ENCODE results near the gene DES.

Gene DES

DNA sequence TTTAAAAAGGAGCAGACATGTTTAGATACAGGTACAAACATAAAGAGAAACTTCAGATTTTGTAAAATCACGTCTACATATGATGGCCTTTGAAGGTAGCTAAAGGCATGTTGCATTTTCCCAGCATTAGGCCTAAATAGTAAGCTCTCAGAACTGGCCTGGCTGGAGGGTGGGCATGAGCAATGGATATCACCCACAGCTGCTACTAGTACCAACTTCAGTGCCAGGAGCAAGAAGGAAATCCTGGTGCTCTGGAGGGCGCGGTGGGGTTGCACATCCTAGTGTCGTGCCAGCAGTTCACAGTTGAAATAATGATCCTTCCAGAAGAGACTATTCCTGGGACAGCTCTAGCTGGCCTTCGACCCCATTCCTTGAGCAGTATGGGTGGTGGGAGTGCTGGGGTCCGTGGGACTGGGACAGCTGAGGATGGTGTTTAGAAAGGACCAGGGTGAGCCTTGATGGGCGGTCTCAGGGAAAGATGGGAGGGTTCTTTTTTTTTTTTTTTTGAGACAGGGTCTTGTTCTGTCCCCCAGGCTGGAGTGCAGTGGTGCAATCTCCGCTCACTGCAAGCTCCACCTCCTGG, 4.9 kb downstream of the DES start:
- DNase-seq, result no peak

DNA sequence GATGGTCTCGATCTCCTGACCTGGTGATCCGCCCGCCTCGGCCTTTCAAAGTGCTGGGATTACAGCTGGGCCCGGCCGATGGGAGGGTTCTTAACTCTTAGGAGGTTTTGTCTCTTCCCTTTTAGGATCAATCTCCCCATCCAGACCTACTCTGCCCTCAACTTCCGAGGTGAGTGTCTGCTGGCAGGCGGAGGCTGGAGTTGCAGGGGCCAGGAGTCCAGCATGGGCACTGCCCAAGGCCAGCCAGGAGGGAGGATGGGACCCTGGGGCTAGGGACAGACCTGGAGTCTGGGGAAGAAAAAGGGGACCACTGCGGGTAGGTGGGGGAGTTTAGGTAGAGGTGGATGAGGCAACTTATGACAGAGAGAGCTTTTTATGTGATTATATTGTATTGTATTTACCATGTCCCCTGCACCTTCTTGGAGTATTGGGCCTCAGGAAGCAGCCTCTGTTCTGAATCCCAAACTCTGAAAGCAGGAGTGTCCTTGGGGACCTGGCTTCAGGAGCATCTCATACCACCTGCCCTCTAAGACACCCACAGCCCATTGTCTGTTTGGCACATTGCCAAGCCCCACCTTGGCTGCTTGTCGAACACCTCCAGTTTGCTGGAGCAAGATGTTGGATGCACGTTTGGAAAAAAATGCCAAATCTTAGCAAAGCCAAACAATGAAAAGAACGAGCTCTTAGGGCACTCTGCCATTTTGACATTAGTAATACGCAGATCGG, 5.6 kb downstream of the DES start:
- DNase-seq, result no peak

DNA sequence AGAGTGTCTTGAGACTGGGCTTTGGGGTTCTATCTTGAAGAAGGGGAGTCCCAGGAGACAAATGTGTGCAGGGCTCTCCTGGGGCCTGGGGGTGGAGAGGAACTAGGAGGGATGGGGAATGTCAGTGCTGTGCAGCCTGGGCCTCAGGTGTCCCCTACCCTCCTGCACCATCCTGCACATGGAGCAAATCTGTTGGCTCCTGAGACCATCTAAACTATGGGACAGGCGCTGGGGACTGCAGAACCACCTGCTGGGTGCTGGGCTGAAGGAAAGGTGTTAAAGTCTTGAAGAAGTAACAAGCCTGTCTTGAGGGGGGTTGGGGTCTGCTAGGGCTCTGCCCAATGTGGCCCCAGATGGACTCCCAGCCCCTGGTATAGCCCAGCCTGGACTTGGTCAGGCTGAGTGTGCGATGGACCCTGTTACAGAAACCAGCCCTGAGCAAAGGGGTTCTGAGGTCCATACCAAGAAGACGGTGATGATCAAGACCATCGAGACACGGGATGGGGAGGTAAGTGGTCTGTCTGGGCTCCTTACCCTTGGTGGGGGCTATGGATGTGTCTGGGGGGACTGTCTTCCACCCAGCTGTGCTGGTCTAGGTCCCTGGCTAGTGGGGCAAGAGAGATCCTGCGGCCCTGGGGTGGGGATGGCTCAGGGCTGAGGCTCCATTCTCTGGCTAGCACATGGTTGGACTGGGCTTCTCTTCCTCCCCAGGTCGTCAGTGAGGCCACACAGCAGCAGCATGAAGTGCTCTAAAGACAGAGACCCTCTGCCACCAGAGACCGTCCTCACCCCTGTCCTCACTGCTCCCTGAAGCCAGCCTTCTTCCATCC, 7.3 kb downstream of the DES start:
- no peak for DNase-seq

DNA sequence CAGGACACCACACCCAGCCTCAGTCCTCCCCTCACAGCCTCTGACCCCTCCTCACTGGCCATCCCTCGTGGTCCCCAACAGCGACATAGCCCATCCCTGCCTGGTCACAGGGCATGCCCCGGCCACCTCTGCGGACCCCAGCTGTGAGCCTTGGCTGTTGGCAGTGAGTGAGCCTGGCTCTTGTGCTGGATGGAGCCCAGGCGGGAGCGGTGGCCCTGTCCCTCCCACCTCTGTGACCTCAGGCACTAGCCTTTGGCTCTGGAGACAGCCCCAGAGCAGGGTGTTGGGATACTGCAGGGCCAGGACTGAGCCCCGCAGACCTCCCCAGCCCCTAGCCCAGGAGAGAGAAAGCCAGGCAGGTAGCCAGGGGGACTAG, 7.9 kb downstream of the DES start:
- DNase-seq, result no peak

DNA sequence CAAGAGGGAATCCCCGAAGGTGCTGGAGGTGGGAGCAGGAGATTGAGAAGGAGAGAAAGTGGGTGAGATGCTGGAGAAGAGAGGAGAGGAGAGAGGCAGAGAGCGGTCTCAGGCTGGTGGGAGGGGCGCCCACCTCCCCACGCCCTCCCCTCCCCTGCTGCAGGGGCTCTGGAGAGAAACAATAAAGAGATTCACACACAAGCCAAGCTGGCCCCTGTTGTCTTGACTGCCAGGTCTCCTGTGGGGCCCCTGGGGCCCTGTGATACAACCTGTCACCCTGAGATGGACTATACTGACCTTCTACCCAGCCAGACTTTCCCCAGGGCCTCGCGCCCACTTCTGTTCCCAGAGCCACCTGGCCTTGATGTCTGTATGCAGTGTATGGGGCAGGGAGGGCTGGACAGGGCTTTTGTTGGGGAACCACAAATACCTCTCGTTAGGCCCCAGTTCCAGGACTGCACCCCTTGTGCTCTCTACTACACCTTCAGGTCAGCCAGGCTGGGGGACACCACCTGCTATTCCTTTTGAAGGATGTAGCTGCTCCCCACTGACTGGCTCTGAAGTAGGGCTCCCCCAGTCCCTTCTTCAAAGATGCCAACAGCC, 8.5 kb downstream of the DES start:
- DNase-seq, result no peak

DNA sequence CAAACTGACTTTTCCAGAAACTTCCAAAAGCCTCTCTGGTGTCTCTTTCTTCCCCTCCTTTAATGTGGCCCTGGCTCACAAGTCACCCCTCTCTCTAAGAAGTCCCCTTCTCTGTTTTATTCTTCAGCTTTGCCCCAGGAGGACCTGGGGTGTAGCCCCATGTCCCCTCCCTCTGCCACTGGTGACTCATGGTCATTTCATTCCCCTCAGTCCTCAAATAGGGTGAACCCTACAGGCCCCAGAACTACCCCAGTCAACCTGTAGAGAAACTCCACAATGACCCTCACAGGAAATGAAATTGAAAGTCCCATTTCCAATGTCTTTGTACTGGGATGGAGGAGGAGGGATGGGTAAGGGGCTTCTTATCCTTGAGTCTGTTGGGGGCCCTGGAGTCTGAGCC, 10.3 kb downstream of the DES start:
- no peak for DNase-seq

DNA sequence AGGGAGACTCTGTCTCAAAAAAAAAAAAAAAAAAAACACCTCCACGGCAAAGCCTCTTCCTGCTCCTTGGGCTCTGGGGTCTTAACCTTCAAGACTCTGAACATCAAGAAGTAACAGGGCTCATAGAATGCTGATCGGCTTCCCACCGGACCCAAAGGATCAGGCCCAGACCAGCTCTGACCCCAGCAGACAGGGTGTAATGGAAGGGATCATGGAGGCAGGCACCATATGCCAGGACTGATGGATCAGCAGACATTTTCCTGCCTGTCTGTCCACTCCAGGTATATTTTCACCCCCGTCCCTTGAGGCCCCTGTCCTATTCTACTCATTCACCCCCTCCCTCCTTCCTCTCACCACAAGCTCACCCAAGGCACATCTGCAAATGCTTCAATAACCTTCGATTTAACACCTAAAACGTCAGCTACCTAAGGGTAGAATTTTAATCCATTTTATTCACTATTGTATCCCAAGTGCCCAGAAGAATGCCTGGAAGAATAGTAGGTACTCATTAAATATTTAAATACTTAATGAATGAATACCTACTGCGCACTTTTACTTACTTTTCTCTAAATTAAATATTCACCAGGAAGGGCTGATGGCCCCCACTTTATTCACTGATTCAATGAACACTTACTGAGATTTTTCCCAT, 11.9 kb downstream of the DES start:
- no peak for DNase-seq

DNA sequence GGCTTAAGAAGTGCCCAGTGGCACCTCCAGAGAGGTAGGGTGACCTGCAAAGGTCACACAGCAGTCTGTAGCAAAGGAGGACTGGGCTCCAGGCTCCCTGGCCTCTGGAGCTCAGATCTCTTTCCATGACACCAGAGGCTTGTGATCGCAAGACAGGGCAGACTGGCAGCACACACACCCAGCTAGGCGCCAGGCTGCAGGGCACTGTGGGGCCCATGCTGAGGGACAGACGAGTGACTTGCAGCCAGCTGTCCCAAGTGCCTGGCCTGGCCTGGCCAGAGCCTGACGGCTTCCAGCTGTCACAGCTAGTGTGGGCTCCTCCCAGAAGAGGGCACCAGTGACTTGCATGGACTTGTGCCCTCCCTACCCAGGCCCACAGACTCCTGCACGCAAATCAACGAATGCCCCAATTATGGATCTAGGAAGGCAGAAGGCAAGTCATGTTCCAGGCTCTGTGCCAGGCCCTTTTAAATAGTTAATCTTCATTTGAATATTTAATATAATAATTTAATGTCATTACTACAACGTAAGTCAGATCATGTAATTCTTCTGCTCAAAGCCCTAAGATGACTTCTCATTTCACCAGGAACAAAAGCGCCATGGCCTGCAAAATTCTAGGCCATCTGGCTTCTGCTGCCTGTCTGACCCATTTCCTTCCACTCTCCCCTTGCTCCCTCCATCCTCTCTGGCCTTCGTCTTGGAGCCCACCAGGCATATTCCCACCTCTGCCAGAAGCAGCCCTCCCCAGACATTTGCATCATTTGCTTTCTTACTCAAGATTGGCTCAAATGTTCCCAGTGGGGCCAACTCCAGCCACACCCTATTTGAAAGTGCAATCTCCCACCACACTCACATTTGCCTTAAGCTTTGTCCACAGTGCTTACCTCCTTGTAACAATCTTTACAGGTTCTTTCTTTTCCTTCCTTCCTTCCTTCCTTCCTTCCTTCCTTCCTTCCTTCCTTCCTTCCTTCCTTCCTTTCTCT, 12.7 kb downstream of the DES start:
- DNase-seq, result peak; percentile 61

DNA sequence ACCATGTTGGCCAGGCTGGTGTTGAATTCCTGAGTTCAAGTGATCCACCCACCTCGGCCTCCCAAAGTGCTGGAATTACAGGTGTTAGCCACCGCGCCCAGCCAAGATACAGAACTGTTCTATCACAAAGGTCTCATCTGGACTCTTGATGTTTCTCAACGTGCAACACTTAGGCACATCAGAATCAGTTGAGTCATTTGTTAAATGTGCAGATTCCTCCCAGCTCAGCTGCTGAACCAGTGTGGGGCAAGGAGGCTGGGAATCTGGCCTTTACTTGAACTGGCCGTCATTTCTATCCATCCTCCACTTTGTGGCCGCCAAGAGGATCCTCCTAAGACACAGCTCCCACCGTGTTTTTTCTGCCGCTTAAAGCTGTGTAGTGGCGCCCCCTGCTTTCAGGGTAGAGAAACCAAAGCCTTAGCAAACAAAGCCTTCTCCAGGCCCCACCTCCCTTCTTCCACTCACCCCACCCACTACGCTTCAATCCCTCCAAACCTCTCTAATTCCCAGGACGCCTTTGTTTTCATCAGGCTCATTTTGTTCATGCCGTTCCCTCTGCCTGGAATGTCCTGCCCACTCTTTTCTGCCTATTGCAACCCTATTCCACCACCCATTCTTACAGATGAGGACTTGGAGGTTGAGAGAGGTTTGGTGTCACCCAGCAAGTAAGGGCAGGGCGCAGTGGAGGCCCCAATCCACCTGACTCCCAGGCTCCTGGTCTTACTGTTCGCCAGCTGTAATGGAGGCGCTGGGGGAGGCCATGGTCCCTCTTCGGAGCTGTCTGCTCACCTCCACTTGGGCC, 15.7 kb downstream of the DES start:
- DNase-seq, result no peak

DNA sequence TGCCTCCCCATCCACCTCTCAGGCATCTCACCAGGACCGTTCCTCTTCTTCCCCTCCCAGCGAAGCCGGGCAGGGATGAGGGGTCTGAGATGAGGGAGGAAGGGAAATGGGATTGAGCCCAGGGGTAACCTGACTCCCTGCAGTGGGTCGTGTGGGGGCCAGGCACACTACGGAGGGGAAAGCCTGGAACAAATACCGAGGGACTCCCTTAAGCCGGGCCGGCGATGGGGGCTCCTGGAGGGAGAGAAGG, 16.2 kb downstream of the DES start:
- peak; percentile 42 for DNase-seq

DNA sequence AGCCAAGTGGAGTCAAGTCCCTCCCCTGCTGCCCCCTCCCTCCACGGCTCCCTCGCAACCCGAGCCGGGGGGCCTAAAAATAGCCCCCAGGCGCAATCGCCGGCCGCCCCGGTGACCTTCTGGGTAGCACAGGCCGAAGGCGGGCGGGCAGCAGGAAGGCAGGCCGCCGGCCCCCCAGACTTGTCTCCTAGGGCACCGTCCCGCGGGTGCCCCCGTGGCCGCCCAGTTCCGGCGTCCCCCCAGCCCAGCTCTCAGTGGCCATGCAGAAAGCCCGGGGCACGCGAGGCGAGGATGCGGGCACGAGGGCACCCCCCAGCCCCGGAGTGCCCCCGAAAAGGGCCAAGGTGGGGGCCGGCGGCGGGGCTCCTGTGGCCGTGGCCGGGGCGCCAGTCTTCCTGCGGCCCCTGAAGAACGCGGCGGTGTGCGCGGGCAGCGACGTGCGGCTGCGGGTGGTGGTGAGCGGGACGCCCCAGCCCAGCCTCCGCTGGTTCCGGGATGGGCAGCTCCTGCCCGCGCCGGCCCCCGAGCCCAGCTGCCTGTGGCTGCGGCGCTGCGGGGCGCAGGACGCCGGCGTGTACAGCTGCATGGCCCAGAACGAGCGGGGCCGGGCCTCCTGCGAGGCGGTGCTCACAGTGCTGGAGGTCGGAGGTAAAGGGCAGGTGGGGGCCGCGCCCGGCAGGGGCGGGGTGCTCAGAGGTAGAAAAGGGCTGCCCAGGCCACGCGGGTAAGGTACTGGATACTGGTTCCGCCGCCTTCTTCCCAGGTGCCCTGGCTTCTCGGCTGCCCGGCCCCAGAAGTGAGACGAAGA, 16.7 kb downstream of the DES start, which contains the start of gene SPEG:
Gene SPEG (plus strand): TSS at position 126 of the 808 bp plus-strand sequence. CDS start 135 bp downstream, at position 261.
- peak; percentile 34 for DNase-seq

DNA sequence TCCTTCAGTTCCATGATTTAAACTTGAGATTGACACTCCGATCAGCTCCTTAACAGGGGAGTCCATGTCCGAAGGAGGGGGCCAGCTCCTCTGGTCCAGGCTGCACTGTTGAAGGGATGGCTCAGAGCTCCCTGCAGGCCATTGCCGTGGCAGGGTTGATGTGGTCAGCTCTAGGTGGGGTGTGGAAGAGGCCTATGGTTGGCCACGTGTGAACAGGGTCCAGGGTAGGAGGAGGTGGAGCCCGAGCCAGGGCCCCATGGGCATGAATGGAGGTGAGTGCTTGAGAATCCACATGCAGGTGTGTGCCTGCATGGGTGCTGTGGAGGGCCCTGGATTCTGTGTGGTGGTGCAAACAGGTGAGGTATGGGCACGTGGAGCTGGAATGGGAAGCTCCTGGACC, 17.5 kb downstream of the DES start:
- no peak for DNase-seq

DNA sequence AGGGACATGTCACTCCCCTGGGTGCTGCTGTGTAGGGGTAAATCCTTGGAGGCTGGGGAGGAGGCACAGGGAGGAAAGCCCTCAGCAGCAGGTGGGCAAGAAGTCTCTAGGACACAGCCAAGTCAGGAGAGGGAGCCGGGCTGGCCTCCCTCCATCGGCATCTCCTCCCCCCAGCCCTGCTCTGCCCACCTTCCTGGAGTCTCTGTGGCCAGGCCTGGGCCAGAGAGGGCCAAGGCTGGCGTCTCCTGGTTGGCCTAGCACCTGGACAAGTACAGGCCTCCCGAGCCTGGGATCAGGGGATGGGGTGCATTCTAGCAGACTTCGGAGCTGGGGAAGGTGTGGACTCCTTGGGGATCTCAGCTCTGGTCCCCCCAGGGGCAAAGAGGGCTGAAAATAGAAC, 18.3 kb downstream of the DES start:
- no peak for DNase-seq

DNA sequence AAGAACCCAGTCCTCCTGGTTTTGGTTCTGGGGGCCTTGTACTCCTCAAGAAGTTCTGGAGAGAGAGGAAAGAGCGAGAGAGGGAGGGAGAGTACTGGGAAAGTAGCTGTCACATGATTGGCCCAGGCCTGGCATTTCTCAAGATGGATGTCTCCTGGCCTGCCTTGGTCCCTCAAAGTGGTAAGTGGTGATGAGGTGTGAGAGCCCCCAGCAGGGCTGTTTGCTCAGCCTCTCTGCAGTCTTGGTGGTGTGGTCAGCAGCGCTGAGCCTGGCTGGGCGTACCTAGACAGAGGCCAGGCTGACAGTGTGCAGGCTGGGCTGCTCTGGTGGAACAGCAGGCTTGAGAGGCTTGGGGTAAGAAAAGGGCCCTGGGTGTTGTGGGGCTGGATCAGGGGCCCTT, 19.0 kb downstream of the DES start:
- no peak for DNase-seq

DNA sequence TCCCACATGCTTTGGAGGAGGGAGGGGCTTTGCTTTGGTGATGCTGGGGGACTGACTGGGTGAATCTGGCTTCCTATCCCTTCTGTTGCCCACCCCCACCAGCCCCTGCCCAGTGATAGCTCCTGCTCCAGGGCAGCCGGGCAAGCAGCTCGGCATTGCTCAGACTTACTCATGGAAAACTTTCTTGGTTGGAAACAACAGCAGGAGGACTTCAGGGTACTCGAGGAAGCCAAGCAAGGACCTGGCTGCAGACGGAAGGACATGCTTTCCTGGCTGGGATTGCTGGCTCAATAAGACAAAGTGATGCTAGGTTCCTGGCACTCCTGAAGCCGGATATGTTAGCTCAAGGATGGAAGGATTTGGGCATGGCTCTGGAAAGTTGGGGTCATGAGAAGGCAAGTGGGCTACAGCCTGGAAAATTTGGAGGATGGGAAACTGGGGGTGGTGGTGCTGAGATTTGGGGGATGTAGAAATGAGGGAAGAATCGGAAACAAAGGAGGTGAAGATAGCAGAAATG, 19.6 kb downstream of the DES start:
- DNase-seq, result peak; percentile 32

DNA sequence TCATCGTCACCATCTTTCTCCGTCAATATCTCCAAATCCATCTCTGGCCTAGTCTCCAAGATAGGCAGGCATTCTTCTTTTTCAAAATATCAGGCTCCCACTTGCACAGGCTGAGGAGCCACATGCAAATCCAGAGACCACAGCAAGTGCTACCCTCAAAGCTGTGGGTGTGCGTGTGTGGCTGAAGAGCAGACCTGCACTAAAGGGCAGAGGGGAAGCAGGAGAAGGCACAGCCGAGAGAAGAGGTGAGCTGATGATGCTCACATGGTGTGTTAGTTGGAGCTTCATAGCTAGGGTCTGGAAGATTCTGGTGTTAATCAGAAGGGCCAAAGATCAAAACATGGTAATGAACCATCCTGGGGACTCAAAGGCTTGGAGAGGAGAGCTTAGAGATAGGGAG, 20.3 kb downstream of the DES start:
- no peak for DNase-seq

DNA sequence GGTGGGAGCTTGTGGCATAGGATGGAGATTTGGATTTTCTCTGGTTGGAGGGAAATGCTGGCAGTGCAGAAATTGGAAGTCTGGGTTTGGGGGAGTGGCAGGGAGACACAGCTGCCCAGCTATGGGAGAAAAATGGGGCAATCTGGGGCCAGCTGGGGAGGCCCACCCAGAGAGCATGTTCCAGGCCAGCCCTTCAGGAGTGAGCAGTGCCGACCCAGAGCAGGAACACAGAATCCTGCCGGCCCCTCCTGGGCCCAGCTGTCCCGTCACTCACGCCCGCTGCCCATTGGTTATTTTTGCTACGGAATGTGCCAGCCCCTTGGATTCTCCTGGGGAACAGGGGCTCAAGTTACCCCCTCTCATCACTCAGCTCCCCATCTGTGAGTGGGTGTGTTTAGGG, 21.3 kb downstream of the DES start:
- DNase-seq, result peak; percentile 77

DNA sequence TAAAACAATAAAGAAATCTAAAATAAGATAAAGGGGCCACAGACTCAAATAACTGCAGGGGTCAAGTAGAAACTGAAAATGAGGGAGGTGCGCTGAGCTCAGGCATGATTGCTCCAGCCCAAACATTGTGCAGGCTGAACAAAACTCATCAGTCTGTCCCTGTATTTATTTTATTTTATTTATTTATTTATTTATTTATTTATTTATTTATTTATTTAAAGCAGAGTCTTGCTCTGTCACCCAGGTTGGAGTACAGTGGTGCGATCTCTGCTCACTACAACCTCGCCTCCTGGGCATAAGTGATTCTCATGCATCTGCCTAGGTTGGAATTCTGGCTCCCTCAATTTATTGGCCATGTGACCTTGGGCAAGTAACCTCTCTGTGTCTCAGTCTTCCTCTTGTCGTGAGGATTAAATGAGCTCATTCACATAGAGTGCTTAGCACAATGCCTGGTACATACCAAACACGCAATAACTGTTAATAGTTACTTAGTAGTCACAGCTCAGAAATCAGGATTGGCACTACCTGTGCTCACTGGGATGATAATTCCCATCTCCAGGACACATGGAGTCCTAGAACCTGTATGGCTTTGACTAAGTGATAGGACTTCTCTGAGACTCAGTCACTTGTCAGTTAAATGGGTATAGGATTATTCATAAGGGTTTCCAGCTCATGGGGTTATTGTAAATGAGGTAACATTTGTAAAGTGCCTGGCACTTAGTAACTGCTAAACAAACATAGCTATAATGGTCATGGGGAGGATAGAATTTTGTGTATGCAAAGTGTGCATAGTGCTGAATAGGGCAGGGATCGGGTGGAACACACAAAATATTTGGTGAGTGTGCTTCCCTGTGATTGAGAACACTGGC, 22.4 kb downstream of the DES start:
- no peak for DNase-seq

Data from left hindlimb (tissue), 1 donor.